Stimulated activated CD8-positive, alpha-beta memory T cell treated with anti-CD3 and anti-CD28 coated beads, Interleukin-12 subunit alpha, Interleukin-12 subunit beta, amount 100 ng/mL, for 24 hours (primary cell): Measurements from ENCODE around the gene ACTR1B.
"Not testable (repeated sequence)": the region's sequence is repeated elsewhere in the genome, so short reads cannot be mapped to it uniquely, and the experiment has no call there.

ENCODE experiments used
- DNase-seq: peaks from one replicate; pipeline ENCODE4 v3.0.0-alpha.2; 2020; ENCODE audit errors: extremely low read depth

ACTR1B gene

DNA sequence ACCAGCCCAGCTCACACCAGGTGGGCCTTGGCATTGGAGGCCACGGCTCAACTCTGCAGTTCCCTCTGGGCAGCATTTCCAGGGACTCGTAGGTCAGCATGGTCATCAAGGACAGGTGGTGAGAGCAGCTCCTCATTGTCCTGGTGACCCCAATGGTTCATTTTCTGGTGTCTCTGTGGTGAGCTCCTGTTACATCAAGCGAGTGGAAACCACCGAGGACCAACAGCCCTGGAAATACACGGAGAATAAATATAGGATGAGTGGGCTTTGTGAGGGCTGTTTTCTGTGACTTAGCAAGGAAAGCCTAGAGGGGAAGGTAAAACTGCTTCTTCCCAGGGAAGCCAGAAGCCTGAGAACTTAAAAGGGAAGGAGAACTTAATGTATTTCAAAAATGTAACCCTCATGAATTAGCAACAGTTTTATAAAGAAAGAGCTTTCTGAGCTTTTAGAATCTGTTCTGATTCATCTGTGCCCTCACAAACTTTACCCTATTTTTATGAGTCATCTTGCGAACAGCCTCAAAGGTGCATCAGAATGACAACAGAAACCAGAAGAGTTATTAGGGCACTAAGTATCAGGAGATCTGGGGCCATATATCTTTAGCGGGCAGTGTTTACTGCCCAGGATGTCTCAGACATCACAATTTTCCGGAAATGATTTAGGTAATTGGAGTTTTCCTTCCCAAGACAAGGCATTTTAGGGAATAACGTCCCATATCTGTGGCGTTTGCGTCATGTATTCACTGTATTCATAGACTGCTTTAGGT is 24.4 kb upstream of the ACTR1B start:
- DNase-seq = no peak

GRCh38 chr2:97687235-97687634 is 23.4 kb upstream of the ACTR1B start:
- DNase-seq = not testable (repeated sequence)

- no peak for DNase-seq
Observed at GRCh38 chr2:97678298-97678697, 14.5 kb upstream of the ACTR1B start.

GRCh38 chr2:97677480-97677879 is 13.6 kb upstream of the ACTR1B start:
- no peak for DNase-seq

DNA sequence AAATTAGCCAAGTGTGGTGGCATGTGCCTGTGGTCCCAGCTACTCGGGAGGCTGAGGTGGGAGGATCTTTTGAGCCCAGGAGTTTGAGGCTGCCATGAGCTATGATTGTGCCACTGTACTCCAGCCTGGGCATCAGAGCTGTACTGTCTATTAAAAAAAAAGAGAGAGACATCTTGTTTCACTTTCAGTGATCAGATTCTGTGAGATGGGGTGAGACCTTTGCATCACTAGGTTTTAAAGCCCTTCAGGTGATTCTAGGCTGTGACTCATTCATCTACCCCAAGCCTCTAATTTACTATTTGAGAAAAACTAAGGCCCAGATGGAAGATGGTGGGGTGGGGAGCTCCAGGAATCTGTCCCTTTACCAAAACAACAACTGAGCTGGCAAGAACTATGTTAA is 12.8 kb upstream of the ACTR1B start:
- DNase-seq = no peak

- DNase-seq = no peak
Observed at GRCh38 chr2:97675430-97676113, 11.7 kb upstream of the ACTR1B start.

DNA sequence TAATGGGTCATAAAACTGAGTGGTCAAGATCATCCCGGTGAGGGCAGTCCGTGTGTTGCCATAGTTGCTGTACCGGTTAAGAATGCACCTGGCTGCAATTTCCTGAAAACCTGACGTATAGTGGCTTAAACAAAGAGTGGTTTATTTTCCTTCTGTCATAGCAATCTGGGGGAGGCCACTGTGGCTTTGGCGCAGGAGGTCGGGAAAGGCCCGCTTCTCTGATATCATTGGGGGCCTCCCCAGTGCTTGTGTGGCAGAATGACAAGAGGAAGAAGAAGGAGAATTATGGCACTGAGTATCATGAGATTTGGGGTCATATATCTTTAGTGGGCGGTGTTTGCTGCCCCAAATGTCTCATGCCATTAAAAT is 10.1 kb upstream of the ACTR1B start:
- DNase-seq = no peak

DNA sequence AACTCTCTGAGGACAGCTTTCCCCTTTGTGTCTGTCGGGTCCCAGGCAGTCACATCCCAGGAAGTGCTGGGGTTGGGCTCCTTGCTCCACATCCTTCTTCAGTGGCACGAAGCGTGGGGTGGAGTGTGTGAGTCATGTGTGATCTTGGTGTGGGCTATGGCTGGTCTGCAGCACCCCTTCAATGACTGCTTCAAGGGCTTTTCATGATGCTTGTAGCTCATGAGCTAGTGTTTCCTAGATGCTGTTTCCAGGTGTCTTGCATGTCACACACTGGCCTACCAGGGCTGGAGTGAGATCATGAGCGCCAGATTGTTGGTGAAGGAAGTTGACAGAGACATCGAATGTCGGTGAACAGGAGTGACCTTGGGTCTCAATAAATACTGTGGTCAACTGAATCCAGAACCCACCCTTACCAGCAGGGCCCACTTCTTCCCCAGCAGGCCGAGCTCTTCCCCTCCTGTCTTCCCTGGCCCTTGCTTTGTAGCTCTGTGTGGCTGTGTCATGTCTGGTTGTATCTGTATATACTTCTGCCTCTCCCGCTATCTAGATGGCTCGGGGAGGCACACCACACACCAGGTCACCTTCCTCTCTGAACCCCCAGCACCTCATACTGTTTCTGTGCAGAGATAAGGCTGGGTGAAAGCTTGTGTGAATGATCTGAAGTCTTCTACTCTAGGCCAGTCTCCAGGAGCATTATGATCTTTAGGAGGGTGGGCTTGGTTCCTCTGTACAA is 9.5 kb upstream of the ACTR1B start:
- no peak for DNase-seq

DNA sequence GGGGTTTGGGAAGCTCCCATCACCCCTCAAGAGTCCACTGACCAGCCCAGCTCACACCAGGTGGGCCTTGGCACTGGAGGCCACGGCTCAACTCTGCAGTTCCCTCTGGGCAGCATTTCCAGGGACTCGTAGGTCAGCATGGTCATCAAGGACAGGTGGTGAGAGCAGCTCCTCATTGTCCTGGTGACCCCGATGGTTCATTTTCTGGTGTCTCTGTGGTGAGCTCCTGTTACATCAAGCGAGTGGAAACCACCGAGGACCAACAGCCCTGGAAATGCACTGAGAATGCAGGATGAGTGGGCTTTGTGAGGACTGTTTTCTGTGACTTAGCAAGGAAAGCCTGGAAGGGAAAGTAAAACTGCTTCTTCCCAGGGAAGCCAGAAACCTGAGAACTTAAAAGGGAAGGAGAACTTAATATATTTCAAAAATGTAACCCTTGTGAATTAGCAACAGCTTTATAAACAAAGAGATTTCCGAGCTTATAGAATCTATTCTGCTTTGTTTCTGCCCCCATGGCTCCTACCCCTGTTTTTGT is 8.8 kb upstream of the ACTR1B start:
- not testable (repeated sequence) for DNase-seq

DNA sequence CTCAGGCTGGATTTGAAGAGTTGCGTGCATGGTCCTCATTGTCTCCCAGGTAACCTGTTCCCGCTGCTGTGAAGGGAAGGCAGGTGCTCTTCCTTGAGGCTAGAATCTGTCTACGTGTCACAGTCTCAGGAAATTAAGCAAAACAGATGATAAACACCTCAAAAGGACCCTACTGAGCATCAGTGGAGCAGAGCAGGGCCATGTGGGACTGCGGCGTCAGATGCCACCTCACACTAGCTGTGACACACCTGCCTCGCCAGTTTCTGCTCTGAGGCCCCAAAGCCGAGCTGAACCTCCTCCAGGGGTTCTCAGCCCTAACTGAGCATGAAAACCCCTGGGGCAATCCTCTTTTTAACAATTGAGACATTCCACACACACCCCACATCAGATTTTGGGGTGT is 7.7 kb upstream of the ACTR1B start:
- DNase-seq = no peak

DNA sequence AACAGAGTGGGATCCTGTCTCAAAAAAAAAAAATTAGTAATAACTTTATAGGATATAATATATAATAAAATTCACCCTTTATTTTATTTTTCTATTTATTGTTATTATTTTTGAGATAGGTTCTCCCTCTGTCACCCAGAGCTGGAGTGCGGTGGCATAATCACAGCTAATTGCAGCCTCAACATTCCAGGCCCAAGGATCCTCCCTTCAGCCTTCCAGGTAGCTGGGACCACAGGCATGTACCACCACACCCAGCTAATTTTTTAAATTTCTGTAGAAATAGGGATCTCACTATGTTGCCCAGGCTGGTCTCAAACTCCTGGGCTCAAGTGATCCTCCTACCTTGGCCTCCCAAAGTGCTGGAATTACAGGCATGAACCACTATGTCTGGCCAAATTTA is 6.6 kb upstream of the ACTR1B start:
- no peak for DNase-seq

GRCh38 chr2:97669448-97669847 is 5.6 kb upstream of the ACTR1B start, which contains the start of gene C2orf92:
Gene C2orf92 (plus strand): TSS chr2:97669713. CDS start chr2:97669789, 76 bp downstream.
- DNase-seq = no peak

DNA sequence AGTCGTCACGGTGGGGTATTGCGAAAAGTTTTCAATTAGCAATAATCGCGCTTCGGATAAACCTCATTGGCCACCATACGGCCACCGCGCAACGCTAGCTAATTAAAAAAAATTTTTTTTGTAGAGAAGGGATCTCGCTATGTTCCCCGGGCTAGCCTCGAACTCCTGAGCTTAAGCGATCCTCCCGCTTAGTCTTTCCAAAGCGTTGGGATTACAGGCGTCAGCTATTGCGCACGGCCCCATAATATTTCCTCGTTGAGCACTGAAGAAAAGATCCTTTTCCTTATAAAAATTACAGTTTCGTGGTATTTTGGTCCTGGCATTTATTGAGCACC is 759 bp upstream of the ACTR1B start:
- DNase-seq = no peak

DNA sequence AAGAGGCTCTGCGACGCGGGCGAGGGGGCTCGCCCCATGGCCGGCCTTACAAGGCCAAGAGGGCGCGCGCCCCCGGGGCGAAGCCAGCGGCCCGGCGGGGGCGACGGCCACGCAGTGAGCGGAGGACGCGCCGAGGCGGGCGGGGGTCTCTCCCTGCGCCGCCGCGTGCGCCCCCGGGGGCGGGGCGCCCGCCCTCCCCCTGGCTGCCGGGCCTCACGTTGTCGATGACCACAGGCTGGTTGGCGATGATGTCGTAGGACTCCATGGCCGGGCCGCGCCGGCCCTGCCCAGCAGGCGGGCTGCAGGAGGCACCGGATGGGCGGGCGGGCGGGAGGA is 250 bp downstream of the ACTR1B start:
- no peak for DNase-seq

- peak; percentile 64 for DNase-seq
Observed at GRCh38 chr2:97662895-97663625, 784 bp downstream of the ACTR1B start.

DNA sequence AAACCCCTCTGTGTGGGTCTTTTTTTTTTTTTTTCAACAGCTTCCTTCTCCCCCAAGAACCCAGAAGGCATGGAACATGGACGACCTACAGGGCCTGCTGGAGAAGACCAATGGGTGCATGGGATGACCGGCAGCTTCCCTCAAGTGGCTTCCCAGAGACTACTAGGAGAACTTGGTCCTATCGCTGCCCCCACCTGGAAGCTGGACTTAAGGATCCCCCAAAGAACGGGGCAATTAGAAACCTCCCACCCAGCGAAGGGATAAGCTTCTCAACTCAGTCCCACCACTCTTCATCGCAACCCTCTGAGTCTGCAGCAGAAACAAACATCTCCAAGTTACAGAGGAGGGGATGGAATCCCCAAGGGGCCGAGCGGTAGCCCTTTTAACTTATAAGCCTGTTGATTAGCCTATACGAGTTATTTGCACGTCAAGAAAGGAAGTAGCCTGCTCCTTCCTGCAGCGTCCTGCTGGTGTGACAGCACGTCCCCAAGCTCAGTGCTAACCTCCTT is 1.4 kb downstream of the ACTR1B start:
- DNase-seq = no peak

- no peak for DNase-seq
Observed at GRCh38 chr2:97661927-97662326, 1.9 kb downstream of the ACTR1B start.

GRCh38 chr2:97660775-97661389 is 3.0 kb downstream of the ACTR1B start:
- no peak for DNase-seq

DNA sequence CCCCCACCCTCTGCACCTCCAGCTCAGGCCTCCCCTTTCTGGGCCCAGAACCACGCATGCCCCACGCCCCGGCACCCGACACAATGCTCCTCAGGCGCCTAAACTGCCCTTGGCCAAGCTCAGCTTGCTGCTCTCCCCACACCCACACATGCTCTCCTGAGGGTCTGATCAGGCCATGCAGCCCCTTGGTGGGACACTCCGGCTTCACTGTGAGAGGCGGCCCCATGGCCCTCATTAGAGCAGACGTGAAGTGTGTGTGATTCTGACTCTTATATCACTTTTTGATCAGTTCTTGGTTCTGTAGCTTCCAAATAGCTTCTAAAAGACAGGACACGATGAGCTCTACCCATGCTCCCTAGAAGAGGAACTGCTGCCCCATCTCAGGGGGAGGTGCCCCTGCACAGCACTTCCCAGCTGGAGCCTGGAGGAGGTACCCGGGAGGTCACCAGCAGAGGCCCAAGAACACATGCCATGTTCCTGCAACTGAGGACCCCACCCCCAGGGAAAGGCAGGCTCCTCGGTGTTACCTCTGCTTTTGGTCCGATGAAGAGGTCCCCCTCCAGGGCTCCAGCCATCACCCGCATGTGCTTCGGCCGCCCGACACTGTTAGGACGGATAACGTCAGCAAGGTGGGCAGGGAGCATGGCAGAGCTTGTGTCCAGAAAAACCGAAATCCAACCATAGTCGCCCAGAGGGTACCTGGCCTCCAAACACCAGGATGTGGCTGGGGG is 3.6 kb downstream of the ACTR1B start:
- no peak for DNase-seq

GRCh38 chr2:97659256-97660043 is 4.4 kb downstream of the ACTR1B start:
- no peak for DNase-seq
